GM10847 (cell line): ENCODE data around the gene TMEM263.

ENCODE experiments used
- POLR2A ChIP-seq: IDR thresholded peaks from 2 replicates; pipeline ENCODE4 v1.6.1; 2011; ENCODE audit not compliant: insufficient read length; ENCODE audit errors: extremely low read depth

Gene TMEM263

DNA sequence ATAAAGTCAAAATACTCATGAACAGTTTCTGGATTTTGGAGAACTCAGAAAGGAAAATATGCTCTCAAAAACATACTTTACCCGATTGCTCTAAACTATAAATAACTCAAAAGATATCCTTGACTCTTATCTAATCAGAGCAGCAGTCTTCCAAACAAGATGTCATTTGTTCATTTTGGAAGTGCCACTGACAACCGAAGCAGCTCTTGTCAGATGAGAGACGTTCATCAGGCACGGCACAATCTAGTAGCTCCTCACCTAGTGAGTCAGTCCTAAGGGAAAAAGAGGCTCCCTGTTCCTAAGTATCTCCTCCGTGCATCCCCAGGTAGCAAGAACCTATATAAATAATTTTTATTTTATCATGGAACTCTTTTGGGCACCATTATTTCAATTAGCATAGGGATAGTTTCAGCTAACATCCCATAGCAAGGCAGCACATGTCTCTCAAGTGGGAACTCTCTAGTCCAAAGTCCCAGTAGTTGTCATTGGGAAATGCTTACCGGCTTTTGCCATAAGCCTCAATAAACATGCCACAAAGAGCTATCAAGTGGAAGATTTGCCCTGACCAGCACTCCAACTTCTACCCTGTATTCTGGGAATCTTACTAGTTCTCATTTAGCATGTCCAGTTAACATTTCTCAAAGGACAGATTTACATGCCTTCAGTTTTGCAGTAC is 14.1 kb upstream of the TMEM263 start:
- no peak for TF ChIP-seq POLR2A

DNA sequence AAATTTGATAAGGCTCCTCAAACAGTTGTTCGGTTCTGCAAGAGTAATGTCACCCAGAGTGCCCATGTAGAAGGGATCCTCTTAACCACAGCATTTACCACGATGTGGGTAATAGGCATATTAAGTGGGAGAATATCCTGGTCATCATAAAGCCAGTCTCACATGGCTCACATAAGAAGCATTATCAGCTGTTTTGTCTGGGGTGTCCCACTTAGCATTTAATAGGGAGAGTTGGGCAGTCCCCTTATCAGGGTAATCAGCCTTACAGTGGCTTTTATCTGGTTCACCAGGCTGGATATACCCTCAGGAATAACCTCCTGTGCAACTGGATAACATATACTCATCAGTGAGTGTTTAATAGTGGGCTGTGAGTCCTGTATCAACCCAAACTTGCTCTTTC is 12.9 kb upstream of the TMEM263 start:
- no peak for TF ChIP-seq POLR2A

DNA sequence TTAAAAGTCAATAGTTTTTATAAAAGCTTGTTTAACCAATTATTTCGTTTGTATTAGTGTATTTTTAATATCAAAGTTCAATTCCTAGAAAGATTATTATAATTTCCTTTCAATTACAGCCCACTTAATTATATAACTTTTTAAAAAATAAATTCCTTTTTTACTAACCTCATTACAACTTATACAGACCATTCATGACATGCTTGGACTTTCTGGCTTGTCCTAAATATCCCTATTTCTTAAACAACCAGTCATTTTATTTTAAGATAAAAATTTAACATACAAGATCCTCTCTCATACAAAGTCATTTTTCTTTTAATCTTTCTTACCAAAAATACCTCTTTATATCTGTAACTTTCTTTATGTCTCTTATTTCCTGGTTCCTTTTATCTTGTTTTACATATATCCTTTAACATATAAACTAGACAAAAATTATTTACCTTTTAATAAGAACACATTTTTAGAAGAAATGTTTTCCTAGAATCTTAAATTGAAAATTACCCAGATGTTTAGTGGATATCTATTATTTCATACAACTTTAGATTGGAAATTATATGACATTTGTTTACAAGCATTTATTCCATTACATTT is 10.4 kb upstream of the TMEM263 start:
- TF ChIP-seq POLR2A = no peak

DNA sequence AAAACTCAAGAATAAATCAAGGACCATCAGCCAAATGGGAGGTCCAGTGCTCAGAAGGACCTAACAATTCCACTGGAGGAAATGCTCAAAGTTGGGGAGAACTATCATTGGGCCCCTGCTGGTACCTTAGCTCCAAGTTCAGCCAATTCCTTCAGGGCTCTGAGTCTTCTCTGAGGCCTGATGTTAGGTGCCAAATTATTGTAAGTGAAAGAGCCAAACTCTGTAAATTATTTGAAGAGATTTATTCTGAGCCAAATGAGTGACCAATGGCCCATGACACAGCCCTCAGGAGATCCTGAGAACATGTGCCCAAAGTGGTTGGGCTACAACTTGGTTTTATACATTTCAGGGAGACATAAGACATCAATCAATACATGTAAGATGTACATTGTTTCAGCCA is 8.2 kb upstream of the TMEM263 start:
- no peak for TF ChIP-seq POLR2A

DNA sequence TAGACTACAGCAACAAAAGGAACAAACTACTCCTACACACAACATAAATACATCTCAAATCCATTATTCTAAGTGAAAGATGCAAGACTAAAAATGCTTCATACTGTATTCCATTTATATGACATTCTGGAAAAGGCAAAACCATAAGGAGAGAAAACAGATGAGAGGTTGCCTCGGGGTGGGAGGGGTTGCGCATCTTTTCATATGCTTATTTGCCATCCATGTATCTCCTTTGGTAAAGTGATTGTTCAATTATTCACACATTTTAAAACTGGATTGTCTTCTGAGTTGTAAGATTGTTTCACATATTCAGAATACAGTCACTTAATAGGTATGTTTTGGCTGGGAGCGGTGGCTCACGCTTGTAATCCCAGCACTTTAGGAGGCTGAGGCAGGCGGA is 5.1 kb upstream of the TMEM263 start:
- no peak for TF ChIP-seq POLR2A

DNA sequence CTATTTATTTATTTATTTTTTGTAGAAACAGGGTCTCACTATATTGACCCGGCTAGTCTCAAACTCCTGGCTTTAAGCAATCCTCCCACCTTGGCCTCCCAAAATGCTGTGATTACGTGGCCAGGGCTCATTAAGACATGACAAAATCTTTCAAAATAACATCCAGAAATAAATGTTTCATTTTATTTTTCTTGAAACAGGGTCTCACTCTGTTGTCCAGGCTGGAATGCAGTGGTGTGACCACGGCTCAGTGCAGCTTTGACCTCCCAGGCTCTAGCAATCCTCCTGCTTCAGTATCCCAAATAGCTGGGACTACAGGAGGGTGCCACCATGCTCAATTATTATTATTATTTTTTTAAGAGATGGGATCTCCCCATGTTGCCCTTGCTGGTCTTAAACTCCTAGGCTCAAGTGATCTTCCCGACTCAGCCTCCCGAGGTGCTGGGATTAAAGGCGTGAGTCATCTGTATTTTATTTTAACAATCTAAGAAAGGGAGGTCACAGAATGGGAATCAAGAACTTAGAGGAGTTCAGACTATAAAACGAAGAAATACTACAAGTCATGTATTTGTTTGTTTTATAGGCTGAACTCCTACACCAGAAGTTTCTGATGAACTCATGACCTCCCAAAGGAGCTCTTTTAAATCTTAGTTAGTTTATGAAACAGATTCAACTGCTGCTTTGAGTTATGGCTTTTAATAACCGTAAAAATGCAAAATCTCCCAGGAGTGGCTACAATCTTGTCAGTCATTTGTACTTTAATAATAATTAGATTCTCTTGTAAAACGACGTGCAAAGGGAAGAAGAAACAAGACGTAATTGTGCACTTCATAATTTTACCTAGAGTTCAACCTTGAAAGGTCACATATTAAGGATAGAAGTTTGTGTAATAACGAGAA is 2.1 kb upstream of the TMEM263 start:
- TF ChIP-seq POLR2A = no peak

DNA sequence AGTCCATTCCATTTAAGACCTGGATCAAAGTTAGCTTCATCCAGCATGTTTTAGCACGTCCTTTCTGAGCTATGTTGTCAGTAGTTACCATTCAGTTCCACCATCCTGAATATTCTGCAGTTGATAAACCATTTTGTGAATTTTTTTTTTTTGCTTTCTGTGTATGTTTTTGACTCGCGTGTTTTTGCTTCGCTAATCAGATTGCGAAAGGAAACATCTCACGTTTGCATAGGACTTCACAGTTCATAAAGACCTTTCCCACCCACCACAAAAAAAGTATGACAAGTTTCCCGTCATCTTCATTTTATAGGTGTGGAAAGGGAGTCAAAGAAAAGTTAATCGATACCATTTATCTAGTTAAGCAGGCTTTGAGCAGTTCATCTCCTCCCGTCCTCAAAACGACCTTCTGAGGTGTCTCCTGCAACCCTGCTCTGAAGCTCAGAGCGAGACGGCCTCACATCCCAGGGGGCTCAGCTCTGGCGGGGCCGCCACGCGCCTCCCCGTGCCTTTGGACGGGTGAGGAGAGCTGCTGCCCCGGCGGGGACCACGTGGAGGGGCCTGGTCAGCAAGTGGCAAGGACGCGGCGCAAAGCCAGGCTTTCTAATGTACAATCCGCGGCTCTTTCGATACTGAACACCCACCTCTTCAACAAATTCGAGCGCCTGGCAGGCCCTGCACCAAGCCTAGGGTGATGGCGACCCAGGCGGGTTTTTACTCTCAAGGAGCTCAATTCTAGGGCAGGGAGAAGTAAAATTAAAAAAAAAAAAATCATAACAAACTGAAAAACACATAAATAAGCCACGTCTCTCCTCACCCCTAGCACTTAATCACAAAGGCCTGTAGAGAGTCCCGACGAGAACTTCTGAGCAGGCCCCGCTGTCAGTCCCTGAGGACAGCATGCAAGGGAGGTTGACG is 988 bp upstream of the TMEM263 start:
- TF ChIP-seq POLR2A = no peak

DNA sequence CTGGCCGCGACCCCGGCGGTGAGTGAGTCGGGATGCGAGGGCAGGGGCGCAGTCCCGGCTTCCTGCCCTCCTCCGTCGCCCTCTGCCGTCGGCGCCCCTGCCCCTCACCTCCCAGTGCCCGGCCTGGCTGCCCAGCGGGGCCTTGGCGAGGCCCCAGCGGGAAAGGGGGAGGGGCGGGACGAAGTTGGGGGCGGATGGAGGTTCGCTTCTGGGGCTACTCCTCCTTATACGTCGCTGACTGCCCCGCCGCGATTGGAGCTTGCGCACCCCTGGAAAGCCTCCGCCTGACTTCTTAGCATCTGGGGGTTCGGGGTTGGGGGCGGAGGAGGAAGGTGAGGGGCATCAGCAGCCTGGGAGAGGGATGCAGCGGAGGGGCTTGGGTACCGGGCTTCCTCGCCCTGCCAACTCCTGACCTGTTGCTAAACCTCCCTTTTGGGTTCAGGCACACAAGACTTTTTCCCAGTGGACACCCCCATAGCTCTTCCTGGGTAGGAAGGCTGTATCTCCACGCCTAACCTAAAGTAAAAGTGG is 406 bp downstream of the TMEM263 start:
- no peak for TF ChIP-seq POLR2A

DNA sequence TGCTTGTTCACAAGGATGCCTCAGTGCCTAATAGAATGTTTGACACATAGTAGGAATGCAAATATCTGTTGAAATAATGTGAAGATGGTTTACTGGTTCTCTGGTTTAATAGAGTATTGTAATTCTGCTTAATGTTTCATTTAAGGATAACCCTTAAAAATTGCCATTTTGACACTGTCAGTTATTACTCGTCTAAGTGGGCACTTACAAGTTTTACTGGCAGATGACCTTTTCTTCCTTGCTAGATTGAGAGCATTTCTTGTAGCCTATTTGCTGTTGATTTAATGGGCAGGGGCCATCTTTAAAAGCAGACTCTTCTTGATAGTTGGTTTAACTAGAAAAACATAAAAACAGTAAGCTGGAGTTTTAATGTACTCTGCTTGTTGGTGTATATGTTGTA is 1.9 kb downstream of the TMEM263 start:
- no peak for TF ChIP-seq POLR2A

DNA sequence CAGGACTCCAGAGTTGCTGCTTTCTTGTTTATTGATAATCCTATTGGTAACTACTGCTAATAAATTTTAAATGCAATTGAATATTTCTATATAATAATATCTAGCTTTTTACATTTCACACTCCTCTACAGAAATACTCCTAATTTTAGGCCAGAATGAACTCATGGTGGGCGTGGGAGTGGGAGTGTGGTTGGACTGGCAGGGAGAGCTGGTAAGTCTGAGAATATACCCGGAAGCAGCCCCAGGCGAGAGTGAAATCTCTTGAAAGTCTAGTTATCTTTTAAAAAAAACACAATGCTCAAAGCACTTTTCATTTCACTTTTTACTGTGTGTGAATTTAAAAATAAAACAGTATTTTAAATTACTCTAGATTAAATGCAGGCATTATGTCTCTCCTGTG is 4.7 kb downstream of the TMEM263 start:
- TF ChIP-seq POLR2A = no peak

DNA sequence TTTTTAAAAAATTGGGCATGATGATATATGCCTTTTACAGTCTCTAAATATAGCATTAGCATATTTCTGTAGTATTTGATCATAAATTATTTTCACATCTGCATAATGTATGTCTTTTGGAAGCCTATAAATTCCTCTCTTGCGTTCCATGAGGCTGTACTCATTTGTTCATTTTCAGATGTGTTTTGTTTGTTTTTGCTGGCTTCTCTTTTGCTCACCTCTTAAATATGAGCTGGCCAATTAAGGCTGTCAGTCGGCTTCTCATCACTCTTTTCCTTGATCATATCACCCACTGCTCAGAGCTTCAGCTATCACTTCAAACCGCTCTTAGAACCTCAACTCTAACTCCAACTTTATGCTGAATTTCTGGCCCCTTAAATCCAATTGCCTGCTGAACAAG is 6.6 kb downstream of the TMEM263 start:
- no peak for TF ChIP-seq POLR2A

DNA sequence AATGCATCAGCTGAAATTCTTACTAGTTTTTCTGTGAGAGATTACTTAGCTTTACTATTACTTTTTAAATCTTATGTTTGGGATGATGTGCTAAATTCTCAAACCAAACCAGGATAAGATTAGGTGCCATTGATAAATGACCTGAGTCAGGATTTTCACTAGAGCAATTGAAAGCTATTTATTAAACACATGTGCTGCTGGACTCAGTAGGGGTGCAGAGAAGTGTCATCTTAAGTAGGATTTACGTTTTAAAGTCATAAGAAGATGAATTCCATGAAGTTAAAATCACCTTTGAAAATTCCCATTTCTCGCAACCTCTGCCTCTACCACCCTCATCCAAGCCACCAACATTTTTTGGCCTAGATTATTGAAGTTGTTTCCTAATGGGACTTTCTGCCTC is 8.8 kb downstream of the TMEM263 start:
- TF ChIP-seq POLR2A = no peak

DNA sequence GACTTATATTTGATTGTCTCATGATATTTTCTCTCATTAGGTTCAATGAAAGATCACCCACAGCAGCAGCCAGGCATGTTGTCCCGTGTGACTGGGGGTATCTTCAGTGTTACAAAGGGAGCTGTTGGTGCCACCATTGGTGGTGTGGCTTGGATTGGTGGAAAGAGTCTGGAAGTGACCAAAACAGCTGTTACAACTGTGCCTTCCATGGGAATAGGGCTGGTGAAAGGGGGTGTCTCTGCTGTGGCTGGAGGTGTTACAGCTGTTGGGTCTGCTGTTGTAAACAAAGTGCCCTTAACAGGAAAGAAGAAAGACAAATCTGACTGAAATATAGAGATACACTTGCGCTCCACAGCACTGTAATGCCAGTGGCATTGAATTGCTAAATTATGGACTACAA is 15.4 kb downstream of the TMEM263 start:
- TF ChIP-seq POLR2A = no peak

DNA sequence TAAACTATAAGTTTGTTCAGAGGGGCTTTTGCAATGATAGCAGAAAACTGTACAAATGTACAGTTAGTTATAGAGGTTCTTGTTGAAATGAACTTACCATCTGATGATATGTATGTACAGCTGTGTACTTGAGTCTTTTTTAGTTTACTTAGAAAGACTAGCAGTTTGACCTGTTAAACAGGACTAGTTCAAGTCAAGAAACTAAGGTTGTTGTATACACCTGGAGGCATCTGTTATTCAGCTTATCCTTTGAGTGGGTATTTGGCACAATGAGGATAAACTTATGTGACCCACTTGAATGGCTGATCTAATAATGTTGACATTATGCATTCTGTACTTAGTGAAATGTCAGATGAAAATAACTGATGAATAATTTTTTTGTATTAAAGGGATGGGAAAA is 17.8 kb downstream of the TMEM263 start:
- TF ChIP-seq POLR2A = no peak

DNA sequence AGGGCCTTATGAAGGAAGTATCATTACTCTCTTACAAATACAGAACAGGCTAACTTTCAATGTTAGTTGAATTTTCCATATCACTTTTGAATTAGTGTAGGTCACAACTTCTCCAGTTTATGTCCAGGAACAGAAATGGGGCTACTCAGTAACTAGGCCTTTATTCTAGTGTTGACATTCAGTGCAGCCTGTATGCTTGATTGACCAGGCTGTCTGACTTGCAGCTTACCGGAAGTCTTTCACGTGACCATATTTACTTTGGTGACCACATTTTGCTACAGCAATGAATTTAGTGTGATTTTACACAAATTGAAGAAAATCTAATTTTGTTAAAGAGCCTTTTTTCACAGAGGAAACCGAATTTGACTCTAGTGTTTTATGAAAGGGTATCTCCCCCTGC is 18.8 kb downstream of the TMEM263 start:
- no peak for TF ChIP-seq POLR2A
